Parathyroid adenoma (tissue), 2 donors: Measurements from ENCODE around the gene SGMS1.
"Not testable (repeated sequence)": the region's sequence is repeated elsewhere in the genome, so short reads cannot be mapped to it uniquely, and the experiment has no call there.

Experiments
- H2AFZ ChIP-seq: fragments of 300-600 bp; sonication (generic); one replicate; pipeline ENCODE4 v1.7.0; 2017; ENCODE audit warnings: antibody characterized with exemption, mild to moderate bottlenecking
- H3K27ac ChIP-seq: fragments of 300-600 bp; sonication (generic); one replicate; pipeline ENCODE4 v1.7.0; 2017
- H3K27me3 ChIP-seq: fragments of 300-600 bp; sonication (generic); one replicate; pipeline ENCODE4 v1.7.0; 2017; ENCODE audit warnings: low read length; ENCODE audit not compliant: control insufficient read depth, insufficient read depth
- H3K36me3 ChIP-seq: fragments of 300-600 bp; sonication (generic); one replicate; pipeline ENCODE4 v1.7.0; 2017; ENCODE audit warnings: low read length; ENCODE audit not compliant: control insufficient read depth, insufficient read depth
- H3K4me1 ChIP-seq: fragments of 300-600 bp; sonication (generic); one replicate; pipeline ENCODE4 v1.7.0; 2017; ENCODE audit warnings: control low read depth
- H3K4me2 ChIP-seq: fragments of 300-600 bp; sonication (generic); one replicate; pipeline ENCODE4 v1.7.0; 2017; ENCODE audit warnings: low read length
- H3K4me3 ChIP-seq: fragments of 300-600 bp; sonication (generic); one replicate; pipeline ENCODE4 v1.7.0; 2017; ENCODE audit warnings: low read depth, low read length
- H3K79me2 ChIP-seq: fragments of 300-600 bp; sonication (generic); one replicate; pipeline ENCODE4 v1.7.0; 2017; ENCODE audit warnings: control low read depth
- H3K9ac ChIP-seq: fragments of 300-600 bp; sonication (generic); one replicate; pipeline ENCODE4 v1.7.0; 2017; ENCODE audit warnings: mild to moderate bottlenecking
- H3K9me3 ChIP-seq: fragments of 300-600 bp; sonication (generic); one replicate; pipeline ENCODE4 v1.7.0; 2017; ENCODE audit warnings: low read length; ENCODE audit not compliant: control insufficient read depth
- CTCF ChIP-seq: fragments of 300-600 bp; sonication (generic); IDR thresholded peaks from one replicate; pipeline ENCODE4 v1.7.0; 2017; ENCODE audit warnings: antibody characterized with exemption, mild to moderate bottlenecking
- donor health status: primary hyperparathyroidism.

SGMS1 gene

GRCh38 chr10:50432211-50433009 is 191.3 kb downstream of the SGMS1 start:
- Histone ChIP-seq H3K27me3 (no peaks in the 10 kb centered on the region), H3K9ac (no peak overlapping the region), H3K27ac (peak overlapping the region; percentile 94), H2AFZ (no peak overlapping the region), H3K4me1 (peaks cover 16% of the 10 kb centered on the region), H3K4me2 (no peak overlapping the region), H3K79me2 (peaks cover 6% of the 10 kb centered on the region), H3K36me3 (no peaks in the 10 kb centered on the region), H3K4me3 (no peak overlapping the region), H3K9me3 (no peaks in the 10 kb centered on the region)
- no peak for TF ChIP-seq CTCF

- Histone ChIP-seq H3K4me2 (peak overlapping the region; percentile 69), H3K9me3 (no peaks in the 10 kb centered on the region), H3K27me3 (no peaks in the 10 kb centered on the region), H3K9ac (no peak overlapping the region), H2AFZ (peak overlapping the region; percentile 31), H3K79me2 (peaks cover 6% of the 10 kb centered on the region), H3K36me3 (no peaks in the 10 kb centered on the region), H3K4me1 (peaks cover 13% of the 10 kb centered on the region), H3K4me3 (peak overlapping the region; percentile 36), H3K27ac (peak overlapping the region; percentile 94)
- TF ChIP-seq CTCF: no peak
Measured at GRCh38 chr10:50431791-50432190, 192.0 kb downstream of the SGMS1 start.

GRCh38 chr10:50431133-50431532 is 192.6 kb downstream of the SGMS1 start:
- peak overlapping the region; percentile 69 for H3K4me2 ChIP-seq
- no peaks in the 10 kb centered on the region for H3K9me3 ChIP-seq
- no peaks in the 10 kb centered on the region for H3K27me3 ChIP-seq
- H3K9ac ChIP-seq: no peak overlapping the region
- peak overlapping the region; percentile 94 for H3K27ac ChIP-seq
- TF ChIP-seq CTCF: no peak
- peak overlapping the region; percentile 36 for H3K4me3 ChIP-seq
- H3K79me2 ChIP-seq: peaks cover 8% of the 10 kb centered on the region
- peak overlapping the region; percentile 31 for H2AFZ ChIP-seq
- H3K4me1 ChIP-seq: peaks cover 13% of the 10 kb centered on the region
- no peaks in the 10 kb centered on the region for H3K36me3 ChIP-seq

- H3K4me2 ChIP-seq: no peak overlapping the region
- no peak overlapping the region for H3K4me3 ChIP-seq
- no peaks in the 10 kb centered on the region for H3K27me3 ChIP-seq
- no peak overlapping the region for H2AFZ ChIP-seq
- no peak overlapping the region for H3K27ac ChIP-seq
- no peak for TF ChIP-seq CTCF
- peaks cover 13% of the 10 kb centered on the region for H3K4me1 ChIP-seq
- H3K36me3 ChIP-seq: no peaks in the 10 kb centered on the region
- H3K9ac ChIP-seq: no peak overlapping the region
- H3K79me2 ChIP-seq: peaks cover 19% of the 10 kb centered on the region
- no peaks in the 10 kb centered on the region for H3K9me3 ChIP-seq
Measured at GRCh38 chr10:50426485-50426884, 197.3 kb downstream of the SGMS1 start.

GRCh38 chr10:50425215-50425614 is 198.5 kb downstream of the SGMS1 start:
- Histone ChIP-seq H3K4me1 (peaks cover 17% of the 10 kb centered on the region), H3K79me2 (peaks cover 31% of the 10 kb centered on the region)
- H3K27ac ChIP-seq, H3K4me3 ChIP-seq, H2AFZ ChIP-seq, H3K9ac ChIP-seq, H3K4me2 ChIP-seq, H3K36me3 ChIP-seq, H3K9me3 ChIP-seq, H3K27me3 ChIP-seq: not testable (repeated sequence)
